ENCODE data around the gene IPPK. TPM values are rescaled to one million over a fixed set of nuclear protein-coding genes. Genes with fewer than 3 reads are reported as not detected.

The IPPK gene, protein sequence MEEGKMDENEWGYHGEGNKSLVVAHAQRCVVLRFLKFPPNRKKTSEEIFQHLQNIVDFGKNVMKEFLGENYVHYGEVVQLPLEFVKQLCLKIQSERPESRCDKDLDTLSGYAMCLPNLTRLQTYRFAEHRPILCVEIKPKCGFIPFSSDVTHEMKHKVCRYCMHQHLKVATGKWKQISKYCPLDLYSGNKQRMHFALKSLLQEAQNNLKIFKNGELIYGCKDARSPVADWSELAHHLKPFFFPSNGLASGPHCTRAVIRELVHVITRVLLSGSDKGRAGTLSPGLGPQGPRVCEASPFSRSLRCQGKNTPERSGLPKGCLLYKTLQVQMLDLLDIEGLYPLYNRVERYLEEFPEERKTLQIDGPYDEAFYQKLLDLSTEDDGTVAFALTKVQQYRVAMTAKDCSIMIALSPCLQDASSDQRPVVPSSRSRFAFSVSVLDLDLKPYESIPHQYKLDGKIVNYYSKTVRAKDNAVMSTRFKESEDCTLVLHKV
- 10 to 100 TPM; 10.4 to 12.4 (median 10.9) TPM for polyA plus RNA-seq (ENCODE audit: insufficient read length in 4 of 4)

DNA sequence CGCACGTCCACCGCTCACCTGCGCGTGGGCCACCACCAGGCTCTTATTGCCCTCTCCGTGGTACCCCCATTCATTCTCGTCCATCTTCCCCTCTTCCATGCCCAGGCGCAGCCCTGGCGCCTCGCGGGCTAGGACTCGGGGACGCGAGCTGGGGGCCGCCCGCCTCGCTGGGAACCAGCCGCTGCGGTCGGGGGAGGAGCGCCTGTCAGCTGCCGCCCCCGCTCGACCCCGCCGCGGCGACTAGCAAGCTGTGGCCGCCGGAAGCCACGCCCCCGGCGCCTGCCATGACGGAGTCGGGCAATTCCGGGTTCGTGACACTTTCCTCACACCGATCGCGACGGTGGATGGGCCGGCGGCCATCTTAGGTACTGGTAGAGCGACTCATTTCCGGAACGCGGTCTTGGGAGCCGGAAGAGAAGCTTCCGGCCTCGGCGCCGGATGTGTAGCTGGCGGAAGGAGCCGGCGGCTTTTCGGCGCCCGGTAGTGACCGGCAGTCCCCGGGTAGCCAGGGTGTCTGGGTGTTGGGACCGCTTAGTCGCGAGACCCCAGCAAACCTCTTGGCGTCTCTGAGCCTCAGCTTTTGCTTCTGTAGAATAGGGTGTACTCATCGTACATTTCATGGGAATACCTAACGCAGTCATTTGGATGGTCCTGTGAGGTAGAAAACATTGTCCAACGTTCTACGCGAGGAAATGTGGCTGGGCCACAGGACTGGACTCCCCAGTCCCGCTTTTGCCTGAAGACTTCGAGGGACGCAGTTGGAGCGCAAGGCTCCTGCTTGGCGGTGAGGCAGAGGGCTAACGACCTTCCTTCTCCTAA lies at the start of gene IPPK:
Gene IPPK, minus strand, starts transcription at position 242 of the 819 bp plus-strand sequence. Its CDS starts 143 bp downstream, at position 99.
- DNase-seq (ENCODE audit: low read depth in 4 of 4, low spot score in 2 of 4): peak; percentile 80 to 96 (median 92)

DNA sequence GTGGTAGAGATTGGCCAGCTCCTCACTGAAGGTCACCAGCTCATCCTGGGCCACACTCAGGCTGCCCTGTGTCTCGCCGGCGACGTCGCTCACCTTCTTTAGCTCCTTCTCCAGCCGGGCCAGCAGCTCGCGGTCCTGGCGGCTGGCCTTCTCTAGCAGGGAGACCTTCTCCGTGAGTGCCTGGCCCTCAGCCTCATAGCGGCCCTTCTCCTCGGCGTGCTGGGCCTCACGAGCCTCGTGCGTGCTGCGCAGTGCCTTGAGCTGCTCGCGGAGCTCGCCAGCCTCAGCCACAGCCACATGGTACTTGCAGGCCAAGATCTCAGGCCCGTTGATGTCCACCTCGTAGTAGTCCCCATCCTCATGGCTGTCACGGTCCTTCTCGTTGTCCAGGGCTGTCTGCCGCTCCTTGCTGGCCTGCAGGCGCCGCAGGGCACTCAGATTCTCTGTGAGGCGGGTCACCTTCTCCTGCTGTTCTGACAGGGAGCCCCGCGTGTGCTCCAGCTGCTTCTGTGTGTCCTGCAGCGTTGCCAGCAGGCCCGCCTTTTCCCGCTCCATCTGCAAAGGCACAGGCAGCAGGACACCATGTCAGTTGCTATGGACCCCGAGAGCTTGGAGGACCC lies 49.2 kb upstream of the IPPK start:
- no peak for DNase-seq (ENCODE audit: low read depth in 4 of 4, low spot score in 2 of 4)

DNA sequence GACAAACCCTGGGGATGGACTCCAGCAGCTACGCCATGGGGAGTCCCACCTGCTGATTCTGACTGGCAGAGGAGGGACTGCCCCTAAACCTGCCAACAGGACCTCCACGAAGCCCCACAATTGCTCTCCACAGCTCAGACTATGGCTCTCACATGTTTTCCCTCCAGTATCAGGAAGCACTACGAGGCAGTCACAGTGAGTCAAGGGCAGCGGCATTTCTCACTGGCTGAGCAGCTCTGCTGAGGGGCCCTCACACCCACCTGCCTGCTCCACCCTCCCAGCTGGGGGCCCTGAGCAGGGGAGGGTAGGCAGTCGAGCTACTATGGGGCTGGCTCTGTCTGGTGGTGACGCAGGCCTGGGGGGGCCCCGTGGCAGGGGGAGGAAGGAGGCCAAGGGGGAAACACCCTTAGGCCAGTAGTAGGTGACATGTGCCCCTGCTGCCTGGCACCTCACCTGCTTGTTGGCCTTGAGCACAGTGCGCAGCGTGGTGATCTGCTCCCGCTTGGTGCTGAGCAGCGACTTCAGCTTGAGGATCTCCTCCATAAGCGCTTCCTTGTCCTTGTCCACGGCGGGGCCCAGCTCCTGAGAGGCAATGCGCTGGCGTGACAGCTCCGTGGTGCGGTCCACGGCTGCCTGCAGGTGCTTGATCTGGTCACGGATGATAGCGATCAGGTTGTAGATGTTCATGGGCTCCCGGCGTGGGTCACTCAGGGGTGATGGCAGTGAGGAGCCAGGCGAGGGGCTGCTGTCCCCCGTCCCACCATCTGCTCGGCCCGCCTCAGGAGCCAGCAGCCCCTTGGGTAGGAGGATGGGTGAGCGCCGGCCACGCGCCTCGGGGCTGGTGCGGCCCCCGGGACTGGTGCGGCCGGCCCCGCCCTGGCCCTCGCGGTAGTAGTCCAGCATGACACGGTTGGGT lies 48.4 kb upstream of the IPPK start:
- DNase-seq (ENCODE audit: low read depth in 4 of 4, low spot score in 2 of 4): no peak

DNA sequence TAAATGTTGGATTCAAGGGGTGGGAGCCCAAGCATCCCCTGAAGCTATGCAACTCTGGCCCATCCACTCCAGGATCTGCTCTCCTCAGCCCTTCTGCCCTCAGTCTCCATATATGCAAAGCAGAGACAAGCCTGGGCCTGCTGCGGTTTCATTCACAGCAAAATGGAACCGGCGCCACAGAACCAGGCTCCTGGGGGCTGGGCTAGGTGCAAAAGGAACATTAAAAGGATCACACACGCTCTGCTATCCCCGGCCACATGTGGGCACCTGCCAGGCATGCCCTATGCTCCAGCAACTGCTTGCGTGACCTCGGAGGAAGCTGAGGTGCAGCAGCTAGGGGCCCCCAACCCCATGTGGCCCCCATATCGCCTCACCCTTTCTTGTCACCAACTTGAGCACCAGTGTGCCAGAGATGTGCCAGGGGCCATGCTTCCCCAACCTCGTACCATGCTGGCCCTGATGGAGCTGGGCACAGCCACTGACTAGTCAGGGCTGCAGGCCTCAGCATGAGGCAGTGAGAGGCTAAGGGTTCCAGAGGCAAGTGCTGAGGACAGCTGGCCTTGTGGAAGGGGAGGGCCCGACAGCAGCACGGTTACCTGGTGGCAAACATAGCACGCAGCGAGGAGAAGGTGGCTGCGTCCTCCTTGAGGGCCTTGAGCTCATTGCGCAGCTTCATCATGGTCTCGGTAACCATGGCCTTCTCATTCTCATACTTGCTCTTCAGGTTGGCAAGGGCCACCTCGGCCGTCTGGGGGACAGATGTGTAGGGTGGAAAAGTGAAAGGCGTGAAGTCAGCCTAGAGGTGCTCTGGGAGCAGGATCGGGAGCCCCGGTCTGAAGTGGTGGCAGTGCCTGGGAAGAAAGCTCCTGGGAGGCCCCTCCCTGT lies 47.5 kb upstream of the IPPK start:
- no peak for DNase-seq (ENCODE audit: low read depth in 4 of 4, low spot score in 2 of 4)

DNA sequence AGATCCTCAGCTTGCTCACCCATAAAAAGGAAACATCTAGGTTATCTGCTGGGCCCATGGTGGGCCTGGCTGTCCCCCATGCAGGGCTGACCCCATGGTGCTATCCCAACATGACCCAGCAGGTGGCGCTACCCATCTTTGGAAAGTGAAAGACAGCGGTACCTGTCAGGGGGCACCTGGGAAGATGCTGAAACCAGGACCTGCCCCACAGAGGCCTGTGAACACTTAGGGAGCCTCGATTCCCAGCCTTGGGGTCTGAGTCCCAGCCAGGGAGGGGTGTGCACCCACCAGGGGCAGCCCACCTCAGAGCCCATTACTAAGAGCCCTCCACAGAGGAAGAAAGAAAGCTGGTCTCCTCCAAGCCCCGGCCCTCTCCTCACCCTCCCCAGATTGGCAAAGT lies 46.6 kb upstream of the IPPK start:
- DNase-seq (ENCODE audit: low read depth in 4 of 4, low spot score in 2 of 4): peak in 2 of 4 donors; percentile 31 to 34

DNA sequence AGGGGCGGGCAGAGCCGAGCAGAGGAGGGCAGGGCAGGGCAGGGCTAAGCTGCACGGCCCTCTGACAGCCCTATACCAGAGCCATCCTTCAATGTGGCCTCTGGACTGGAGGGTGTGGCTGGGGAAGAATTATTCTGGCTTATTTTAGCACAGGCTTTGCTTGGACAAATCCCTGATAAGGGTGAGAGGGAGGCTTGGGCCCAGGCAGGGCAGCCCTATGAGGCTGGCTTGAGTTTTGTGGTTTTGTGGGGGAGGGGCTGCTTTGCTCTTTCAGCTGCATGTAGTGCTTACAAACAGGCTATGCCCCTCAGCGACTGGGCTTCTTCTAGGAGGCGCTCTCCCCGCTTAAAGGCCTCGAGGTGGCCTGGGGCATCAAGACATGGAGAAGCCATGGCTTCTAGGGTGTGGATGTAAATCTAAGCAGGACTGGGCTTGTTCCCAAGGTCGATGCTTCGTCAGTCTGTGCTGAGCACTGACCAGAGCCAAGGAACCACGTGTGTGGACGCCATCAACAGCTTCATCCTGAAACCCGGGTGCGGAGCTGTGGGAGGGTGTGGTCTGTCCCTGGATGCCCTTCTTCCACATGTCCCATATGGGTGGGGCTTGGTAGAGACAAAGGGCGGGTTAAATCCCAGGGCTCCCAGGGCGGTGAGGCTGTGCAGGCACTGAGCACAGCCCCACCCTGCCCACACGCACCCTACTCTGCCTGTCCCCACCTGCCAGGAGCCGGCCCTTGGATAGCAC lies 45.7 kb upstream of the IPPK start:
- no peak for DNase-seq (ENCODE audit: low read depth in 4 of 4, low spot score in 2 of 4)

DNA sequence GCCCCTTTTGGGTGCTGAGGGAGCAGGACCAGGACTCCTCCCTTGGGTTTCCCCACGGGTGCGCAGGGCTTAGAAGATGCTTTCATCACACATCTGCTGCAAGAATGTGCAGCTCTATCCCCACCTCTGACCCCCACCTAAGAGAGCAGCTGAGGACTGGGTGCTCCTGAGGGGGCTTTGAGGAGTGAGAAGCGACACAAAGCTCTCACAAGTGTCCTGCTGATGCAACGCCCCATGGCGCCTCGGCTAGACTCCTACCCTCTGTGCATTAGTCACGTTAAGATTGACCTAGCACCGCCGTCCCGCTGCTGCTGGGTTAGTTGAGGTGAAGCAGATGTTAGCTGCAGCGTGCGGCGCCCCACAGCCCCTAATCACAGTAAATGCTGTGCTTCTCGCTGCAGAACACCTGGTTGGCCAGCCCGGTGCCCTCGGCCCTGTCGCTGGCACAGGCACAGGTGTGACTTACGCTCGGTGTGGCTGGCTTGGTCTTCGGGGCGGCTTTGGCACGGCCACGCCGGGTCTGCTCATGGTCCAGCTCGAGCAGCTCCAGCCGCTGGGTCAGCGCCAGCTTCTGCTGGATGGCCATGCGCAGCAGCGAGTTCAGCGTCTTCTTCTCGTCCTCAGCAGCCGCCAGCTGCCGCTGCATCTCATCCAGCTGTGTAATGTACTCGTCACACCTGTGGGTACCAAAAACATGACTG lies 45.0 kb upstream of the IPPK start:
- DNase-seq (ENCODE audit: low read depth in 4 of 4, low spot score in 2 of 4): no peak

DNA sequence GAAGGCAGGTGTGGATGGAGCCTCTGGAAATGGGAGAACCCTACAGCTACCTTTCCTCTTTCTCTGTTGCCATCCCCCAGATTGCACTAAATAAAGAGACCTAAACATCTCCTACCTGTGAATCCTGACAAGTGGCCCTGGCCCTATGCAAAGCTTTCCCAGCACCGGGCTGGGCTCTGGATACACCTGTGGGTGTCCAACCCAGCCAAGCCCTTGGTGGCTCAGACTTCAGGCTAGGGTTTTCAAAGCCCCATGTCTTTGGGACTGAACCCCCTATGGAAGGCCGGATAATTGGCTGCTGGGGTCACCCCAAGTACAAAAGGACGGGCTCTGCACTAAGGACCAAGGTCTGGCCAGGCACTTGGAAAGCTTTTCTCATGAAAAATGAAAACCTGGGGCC lies 44.1 kb upstream of the IPPK start:
- no peak for DNase-seq (ENCODE audit: low read depth in 4 of 4, low spot score in 2 of 4)

DNA sequence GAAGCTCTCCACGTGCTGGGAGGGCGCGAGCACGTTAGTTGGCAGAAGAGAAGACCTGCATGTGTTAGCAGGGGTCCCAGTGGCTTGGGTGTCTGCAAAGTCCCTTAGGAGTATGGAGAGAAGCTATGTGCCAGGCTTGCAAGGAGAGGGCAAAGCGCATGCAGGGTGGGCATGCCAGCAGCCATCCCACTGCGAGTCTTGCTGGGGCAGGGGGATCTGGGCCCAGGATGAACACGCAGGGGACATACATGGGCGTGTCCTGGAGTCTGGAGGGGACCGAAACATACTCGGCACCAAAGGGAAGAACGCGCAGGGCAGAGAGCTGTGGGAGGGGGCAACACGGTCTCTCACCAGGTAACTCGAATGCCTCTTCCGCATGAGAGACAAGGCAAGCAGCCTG lies 43.6 kb upstream of the IPPK start:
- DNase-seq (ENCODE audit: low read depth in 4 of 4, low spot score in 2 of 4): no peak

DNA sequence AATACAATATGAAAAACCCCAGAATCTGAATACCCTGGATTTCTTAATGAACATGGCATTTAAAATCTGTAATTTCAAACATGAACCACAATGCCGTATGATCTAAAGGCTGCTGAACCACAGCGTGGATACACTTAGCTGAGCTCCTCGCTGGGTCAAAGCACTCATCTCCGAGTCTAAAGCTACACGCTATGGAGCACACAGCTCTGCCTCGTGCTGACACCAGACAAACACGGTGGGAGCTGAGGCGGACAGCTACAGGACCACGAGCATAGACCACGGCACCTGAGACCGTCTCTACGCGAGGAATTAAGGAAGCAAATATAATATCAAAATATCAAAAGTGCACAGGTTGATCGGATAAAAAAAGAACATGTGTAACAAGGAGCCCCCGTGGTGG lies 42.8 kb upstream of the IPPK start:
- DNase-seq (ENCODE audit: low read depth in 4 of 4, low spot score in 2 of 4): no peak

DNA sequence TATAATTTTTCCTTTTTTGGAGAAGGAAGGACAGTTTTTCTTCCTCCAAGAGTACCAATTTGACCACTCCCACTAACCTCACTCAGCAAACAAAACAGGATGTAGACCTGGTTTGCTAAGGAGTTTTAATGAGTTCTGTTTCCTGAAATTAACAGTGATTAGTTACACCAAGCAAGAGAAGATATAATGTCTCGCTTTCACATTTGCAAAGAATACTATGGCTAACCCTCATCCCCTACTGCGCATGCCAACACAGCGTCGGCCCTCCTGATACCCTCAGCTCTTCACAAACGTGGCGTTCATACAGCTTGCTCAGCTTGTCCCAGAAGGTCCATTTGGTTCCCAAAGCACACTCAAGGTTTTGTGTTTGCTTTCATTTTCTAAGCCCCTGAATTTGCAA lies 41.9 kb upstream of the IPPK start:
- no peak for DNase-seq (ENCODE audit: low read depth in 4 of 4, low spot score in 2 of 4)

DNA sequence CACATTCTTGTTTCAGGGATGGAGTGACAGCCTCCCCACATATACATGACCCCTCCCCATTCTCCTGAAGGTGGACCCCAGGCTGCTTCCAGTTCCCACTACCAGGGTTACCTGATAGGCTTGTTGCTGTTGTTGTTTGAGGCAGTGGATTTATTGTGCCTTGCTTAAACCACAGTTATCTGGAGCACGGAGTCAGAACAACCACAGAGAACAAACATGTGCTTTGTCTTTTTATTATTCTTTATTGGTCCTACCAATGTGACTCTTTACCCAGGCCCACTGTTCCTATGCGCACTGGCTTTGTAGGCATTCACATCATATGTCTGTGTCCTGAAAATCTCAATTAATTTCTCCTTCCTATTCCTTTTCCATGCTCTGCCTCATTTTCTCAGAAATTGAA lies 41.2 kb upstream of the IPPK start:
- no peak for DNase-seq (ENCODE audit: low read depth in 4 of 4, low spot score in 2 of 4)

DNA sequence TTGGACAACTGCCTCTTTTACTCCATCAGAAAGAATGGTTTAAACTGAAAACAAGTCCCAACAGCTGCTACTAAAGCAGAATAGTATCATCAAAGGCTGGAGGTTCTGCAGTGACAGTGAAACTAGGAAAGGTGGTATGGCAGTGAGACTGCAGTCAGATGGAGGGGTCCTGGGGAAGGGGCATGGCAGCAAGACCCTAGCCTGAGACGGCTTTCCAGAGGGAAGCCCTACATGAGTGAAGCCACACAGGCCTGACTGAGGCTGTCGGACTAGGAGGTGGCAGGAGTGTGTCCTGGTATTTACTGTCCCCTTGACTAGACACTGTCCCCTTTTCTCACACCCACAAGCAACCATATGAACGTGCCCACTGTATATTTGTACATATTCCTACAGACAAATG lies 40.4 kb upstream of the IPPK start:
- DNase-seq (ENCODE audit: low read depth in 4 of 4, low spot score in 2 of 4): no peak

DNA sequence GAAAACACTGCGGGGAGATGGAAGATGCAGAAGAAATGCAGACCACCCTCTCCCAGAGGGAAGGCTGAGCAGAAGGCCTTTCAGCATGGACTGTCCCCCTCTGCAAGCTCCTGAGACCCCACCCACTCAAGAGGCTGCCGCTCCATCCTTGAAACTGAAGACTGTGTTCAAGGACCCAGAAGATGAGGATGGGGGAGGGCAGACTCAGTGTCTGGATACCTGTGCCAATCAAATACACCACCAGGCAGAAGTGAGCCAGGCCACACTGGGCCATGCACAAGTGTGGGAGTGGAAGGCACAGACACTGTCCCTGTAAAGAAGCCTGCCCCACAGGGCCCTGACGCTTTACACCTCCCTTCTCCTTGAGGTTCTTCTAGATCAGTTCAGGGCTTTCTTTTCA lies 40.0 kb upstream of the IPPK start:
- no peak for DNase-seq (ENCODE audit: low read depth in 4 of 4, low spot score in 2 of 4)

DNA sequence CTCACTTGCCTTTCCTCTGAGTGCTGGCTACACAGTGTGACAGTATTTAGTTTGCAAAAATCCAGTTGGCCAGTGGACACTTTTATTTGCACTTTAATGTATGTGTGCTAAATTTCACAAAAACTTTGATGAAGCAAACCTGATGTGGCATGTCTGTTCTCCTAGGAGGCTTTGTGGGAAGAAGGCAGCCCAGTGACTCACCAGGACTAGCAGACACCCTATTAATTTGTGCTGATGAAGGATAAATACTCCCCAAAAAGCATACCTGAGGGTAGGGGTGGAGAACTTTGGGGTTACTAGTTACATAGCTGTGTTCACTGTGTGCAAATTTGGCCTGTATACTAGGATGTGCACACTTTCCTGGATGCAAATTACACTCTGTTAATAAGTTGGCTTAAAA lies 39.3 kb upstream of the IPPK start:
- no peak for DNase-seq (ENCODE audit: low read depth in 4 of 4, low spot score in 2 of 4)

DNA sequence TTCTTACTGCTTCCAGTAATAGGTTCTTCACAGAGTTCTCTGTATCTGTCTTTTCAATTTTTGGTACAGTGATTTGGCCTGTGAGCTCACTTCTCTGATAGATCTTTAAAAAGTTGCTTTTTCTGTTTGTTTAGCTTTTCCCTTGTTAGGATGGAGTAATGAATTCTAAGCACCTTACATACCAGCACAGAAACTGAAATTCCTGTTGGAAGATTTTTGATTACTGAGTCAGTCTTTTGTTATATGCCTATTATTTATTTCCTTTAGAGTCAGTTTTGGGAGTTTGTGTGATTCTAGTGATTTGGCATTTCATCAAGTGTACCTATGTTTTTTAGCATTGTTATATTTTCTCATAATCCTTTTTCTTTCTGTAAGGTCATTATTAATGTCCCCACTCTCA lies 37.6 kb upstream of the IPPK start:
- no peak for DNase-seq (ENCODE audit: low read depth in 4 of 4, low spot score in 2 of 4)

DNA sequence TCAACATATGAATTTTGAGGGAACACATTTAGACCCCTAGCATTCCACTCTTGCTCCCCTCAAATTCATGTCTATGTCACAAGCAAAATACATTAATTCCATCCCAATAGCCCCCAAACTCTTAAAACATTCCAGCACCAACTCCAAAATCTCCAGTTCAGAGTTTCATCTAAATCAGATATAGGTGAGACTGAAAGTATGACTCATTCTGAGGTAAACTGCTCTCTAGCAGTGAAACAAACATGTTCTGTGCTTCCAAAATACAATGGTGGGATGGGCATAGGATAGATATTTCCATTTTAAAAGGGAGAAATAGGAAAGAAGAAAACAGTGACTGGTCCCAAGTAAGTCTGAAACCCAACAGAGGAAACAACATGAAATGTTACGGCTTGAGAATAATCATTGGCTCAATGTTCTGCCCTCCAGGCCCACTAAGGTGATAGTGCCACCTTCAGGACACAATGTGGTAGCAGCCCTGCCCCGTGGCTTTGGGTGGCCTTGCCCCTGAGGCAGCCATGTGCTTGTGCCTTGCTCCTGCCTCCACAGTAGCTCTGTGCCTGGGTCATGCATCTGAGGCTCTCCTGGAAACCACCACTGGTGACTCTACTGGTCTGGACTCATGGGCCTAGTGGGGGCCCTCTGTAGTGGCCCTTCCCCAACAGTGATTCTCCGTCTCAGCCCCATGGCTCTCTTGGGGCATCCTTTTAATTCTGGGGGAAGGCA lies 36.4 kb upstream of the IPPK start:
- DNase-seq (ENCODE audit: low read depth in 4 of 4, low spot score in 2 of 4): no peak
